ENCODE data around the gene CDS1. TPM values are rescaled to one million over a fixed set of nuclear protein-coding genes. Genes with fewer than 3 reads are reported as not detected.

CDS1 gene
- total RNA-seq, 5 donors from 2014 or later (not counting 1 experiment from before 2014, with no cell fraction given), result 0.47 to 0.92 (median 0.68) TPM

- H3K27me3 Mint-ChIP-seq, result peaks cover 0 to 5% of the 10 kb centered on the region in 2 donors
- ATAC-seq (replicated peaks in 1 of 4) (no peak), DNase-seq (no peak)
- no peak overlapping the region for H3K4me3 Mint-ChIP-seq
- H3K27ac Mint-ChIP-seq, result peak overlapping the region in 1 of 2 donors; percentile 58
- H3K9me3 Mint-ChIP-seq, result peaks cover 0 to 3% (median 0%) of the 10 kb centered on the region in 3 donors
- ChIA-PET CTCF (no interaction called here), POLR2A (no interaction called here)
- no peak overlapping the region for H3K4me3 ChIP-seq (ENCODE audit: control insufficient read depth in 1 of 2, extremely low read depth in 1 of 2, low read length in 1 of 2)
- no peaks in the 10 kb centered on the region for H3K4me1 Mint-ChIP-seq
- H3K4me1 ChIP-seq (ENCODE audit: control insufficient read depth in 1 of 2, extremely low read depth in 1 of 2, insufficient read depth in 2 of 2, low read length in 2 of 2), result no peaks in the 10 kb centered on the region
- no peaks in the 10 kb centered on the region for H3K36me3 Mint-ChIP-seq
- no peak overlapping the region for H3K27ac ChIP-seq (ENCODE audit: low read length)
- no peaks in the 10 kb centered on the region for H3K36me3 ChIP-seq (ENCODE audit: control insufficient read depth in 2 of 2, extremely low read depth in 1 of 2, insufficient read depth in 1 of 2, low read length in 1 of 2)
- 81% methylated on average over 4 of the region's 7 CpGs for WGBS (ENCODE audit: insufficient coverage)
- no peaks in the 10 kb centered on the region for H3K9me3 ChIP-seq
- peaks cover 0 to 2% of the 10 kb centered on the region in 2 experiments for H3K27me3 ChIP-seq (replicated peaks in 1 of 2; ENCODE audit: control insufficient read depth in 2 of 2, extremely low read depth in 1 of 2, insufficient read depth in 2 of 2, low read length in 1 of 2)
These were observed 107.6 kb downstream of the CDS1 start for GRCh38 chr4:84690481-84690880.

GRCh38 chr4:84691170-84691691 is 108.3 kb downstream of the CDS1 start:
- 80% methylated on average over 1 of the region's 1 CpG for WGBS (ENCODE audit: insufficient coverage)
- peaks cover 0 to 2% (median 0%) of the 10 kb centered on the region in 3 donors for H3K9me3 Mint-ChIP-seq
- H3K4me1 Mint-ChIP-seq, result no peaks in the 10 kb centered on the region
- Histone ChIP-seq H3K36me3 (ENCODE audit: control insufficient read depth in 2 of 2, extremely low read depth in 1 of 2, insufficient read depth in 1 of 2, low read length in 1 of 2) (no peaks in the 10 kb centered on the region), H3K27ac (ENCODE audit: low read length) (no peak overlapping the region), H3K27me3 (replicated peaks in 1 of 2; ENCODE audit: control insufficient read depth in 2 of 2, extremely low read depth in 1 of 2, insufficient read depth in 2 of 2, low read length in 1 of 2) (peaks cover 0 to 2% of the 10 kb centered on the region in 2 experiments), H3K4me1 (ENCODE audit: control insufficient read depth in 1 of 2, extremely low read depth in 1 of 2, insufficient read depth in 2 of 2, low read length in 2 of 2) (no peaks in the 10 kb centered on the region), H3K9me3 (no peaks in the 10 kb centered on the region), H3K4me3 (ENCODE audit: control insufficient read depth in 1 of 2, extremely low read depth in 1 of 2, low read length in 1 of 2) (no peak overlapping the region)
- H3K27me3 Mint-ChIP-seq, result peaks cover 0 to 5% of the 10 kb centered on the region in 2 donors
- no peak for ATAC-seq (replicated peaks in 1 of 4)
- no peak overlapping the region for H3K4me3 Mint-ChIP-seq
- H3K27ac Mint-ChIP-seq, result no peak overlapping the region
- ChIA-PET POLR2A (no interaction called here), CTCF (no interaction called here)
- H3K36me3 Mint-ChIP-seq, result no peaks in the 10 kb centered on the region
- no peak for DNase-seq

GRCh38 chr4:84691800-84692199 is 108.9 kb downstream of the CDS1 start:
- ChIA-PET CTCF (no interaction called here), POLR2A (no interaction called here)
- Mint-ChIP-seq H3K4me3 (no peak overlapping the region), H3K4me1 (no peaks in the 10 kb centered on the region), H3K9me3 (no peaks in the 10 kb centered on the region), H3K27me3 (peaks cover 0 to 5% of the 10 kb centered on the region in 2 donors), H3K36me3 (no peaks in the 10 kb centered on the region), H3K27ac (no peak overlapping the region)
- H3K4me1 ChIP-seq (ENCODE audit: control insufficient read depth in 1 of 2, extremely low read depth in 1 of 2, insufficient read depth in 2 of 2, low read length in 2 of 2), result no peaks in the 10 kb centered on the region
- no peaks in the 10 kb centered on the region for H3K36me3 ChIP-seq (ENCODE audit: control insufficient read depth in 2 of 2, extremely low read depth in 1 of 2, insufficient read depth in 1 of 2, low read length in 1 of 2)
- peaks cover 0 to 2% of the 10 kb centered on the region in 2 experiments for H3K27me3 ChIP-seq (replicated peaks in 1 of 2; ENCODE audit: control insufficient read depth in 2 of 2, extremely low read depth in 1 of 2, insufficient read depth in 2 of 2, low read length in 1 of 2)
- no peak overlapping the region for H3K27ac ChIP-seq (ENCODE audit: low read length)
- 70% methylated on average over 1 of the region's 1 CpG for WGBS (ENCODE audit: insufficient coverage)
- ATAC-seq (replicated peaks in 1 of 4), result no peak
- no peak overlapping the region for H3K4me3 ChIP-seq (ENCODE audit: control insufficient read depth in 1 of 2, extremely low read depth in 1 of 2, low read length in 1 of 2)
- DNase-seq, result no peak
- no peaks in the 10 kb centered on the region for H3K9me3 ChIP-seq

- no CpG with 5 or more reads among the region's 2 CpGs for WGBS (ENCODE audit: insufficient coverage)
- DNase-seq (no peak), ATAC-seq (replicated peaks in 1 of 4) (no peak)
- no peak overlapping the region for H3K4me3 Mint-ChIP-seq
- Histone ChIP-seq H3K4me1 (ENCODE audit: control insufficient read depth in 1 of 2, extremely low read depth in 1 of 2, insufficient read depth in 2 of 2, low read length in 2 of 2) (no peaks in the 10 kb centered on the region), H3K27ac (ENCODE audit: low read length) (no peak overlapping the region), H3K36me3 (ENCODE audit: control insufficient read depth in 2 of 2, extremely low read depth in 1 of 2, insufficient read depth in 1 of 2, low read length in 1 of 2) (no peaks in the 10 kb centered on the region), H3K27me3 (replicated peaks in 1 of 2; ENCODE audit: control insufficient read depth in 2 of 2, extremely low read depth in 1 of 2, insufficient read depth in 2 of 2, low read length in 1 of 2) (no peaks in the 10 kb centered on the region), H3K4me3 (ENCODE audit: control insufficient read depth in 1 of 2, extremely low read depth in 1 of 2, low read length in 1 of 2) (no peak overlapping the region), H3K9me3 (no peaks in the 10 kb centered on the region)
- H3K27ac Mint-ChIP-seq, result no peak overlapping the region
- CTCF ChIA-PET, result no interaction called here
- H3K36me3 Mint-ChIP-seq, result no peaks in the 10 kb centered on the region
- no peaks in the 10 kb centered on the region for H3K4me1 Mint-ChIP-seq
- POLR2A ChIA-PET, result no interaction called here
- no peaks in the 10 kb centered on the region for H3K9me3 Mint-ChIP-seq
- peaks cover 0 to 3% of the 10 kb centered on the region in 2 donors for H3K27me3 Mint-ChIP-seq
These were observed 114.2 kb downstream of the CDS1 start for GRCh38 chr4:84697159-84697558.

GRCh38 chr4:84697615-84698201 is 114.8 kb downstream of the CDS1 start:
- Histone ChIP-seq H3K4me3 (ENCODE audit: control insufficient read depth in 1 of 2, extremely low read depth in 1 of 2, low read length in 1 of 2) (no peak overlapping the region), H3K27ac (ENCODE audit: low read length) (no peak overlapping the region), H3K4me1 (ENCODE audit: control insufficient read depth in 1 of 2, extremely low read depth in 1 of 2, insufficient read depth in 2 of 2, low read length in 2 of 2) (no peaks in the 10 kb centered on the region), H3K36me3 (ENCODE audit: control insufficient read depth in 2 of 2, extremely low read depth in 1 of 2, insufficient read depth in 1 of 2, low read length in 1 of 2) (no peaks in the 10 kb centered on the region), H3K27me3 (replicated peaks in 1 of 2; ENCODE audit: control insufficient read depth in 2 of 2, extremely low read depth in 1 of 2, insufficient read depth in 2 of 2, low read length in 1 of 2) (no peaks in the 10 kb centered on the region), H3K9me3 (no peaks in the 10 kb centered on the region)
- ChIA-PET POLR2A (no interaction called here), CTCF (no interaction called here)
- DNase-seq (no peak), ATAC-seq (replicated peaks in 1 of 4) (no peak)
- Mint-ChIP-seq H3K36me3 (no peaks in the 10 kb centered on the region), H3K4me1 (no peaks in the 10 kb centered on the region), H3K9me3 (no peaks in the 10 kb centered on the region), H3K4me3 (no peak overlapping the region), H3K27me3 (peaks cover 0 to 3% of the 10 kb centered on the region in 2 donors), H3K27ac (no peak overlapping the region)
- no CpG with 5 or more reads among the region's 4 CpGs for WGBS (ENCODE audit: insufficient coverage)

GRCh38 chr4:84699001-84699671 is 116.2 kb downstream of the CDS1 start:
- ATAC-seq (replicated peaks in 1 of 4) (no peak), DNase-seq (no peak)
- Mint-ChIP-seq H3K36me3 (no peaks in the 10 kb centered on the region), H3K9me3 (no peaks in the 10 kb centered on the region), H3K4me1 (no peaks in the 10 kb centered on the region), H3K27ac (no peak overlapping the region), H3K4me3 (no peak overlapping the region), H3K27me3 (peaks cover 0 to 8% of the 10 kb centered on the region in 2 donors)
- no peaks in the 10 kb centered on the region for H3K36me3 ChIP-seq (ENCODE audit: control insufficient read depth in 2 of 2, extremely low read depth in 1 of 2, insufficient read depth in 1 of 2, low read length in 1 of 2)
- no peaks in the 10 kb centered on the region for H3K27me3 ChIP-seq (replicated peaks in 1 of 2; ENCODE audit: control insufficient read depth in 2 of 2, extremely low read depth in 1 of 2, insufficient read depth in 2 of 2, low read length in 1 of 2)
- no peak overlapping the region for H3K4me3 ChIP-seq (ENCODE audit: control insufficient read depth in 1 of 2, extremely low read depth in 1 of 2, low read length in 1 of 2)
- no peak overlapping the region for H3K27ac ChIP-seq (ENCODE audit: low read length)
- ChIA-PET CTCF (no interaction called here), POLR2A (no interaction called here)
- no CpG with 5 or more reads among the region's 6 CpGs for WGBS (ENCODE audit: insufficient coverage)
- no peaks in the 10 kb centered on the region for H3K9me3 ChIP-seq
- H3K4me1 ChIP-seq (ENCODE audit: control insufficient read depth in 1 of 2, extremely low read depth in 1 of 2, insufficient read depth in 2 of 2, low read length in 2 of 2), result no peaks in the 10 kb centered on the region

All from T-cell (primary cell).